SK-N-SH (cell line): Measurements from ENCODE around the gene PDZD2.

Source experiments
- GABPA ChIP-seq: IDR thresholded peaks from 2 replicates; pipeline ENCODE4 v1.4.0; 2012; ENCODE audit warnings: low read depth, mild to moderate bottlenecking
- JUND ChIP-seq: IDR thresholded peaks from 2 replicates; pipeline ENCODE4 v1.4.0; 2012
- TEAD4 ChIP-seq: IDR thresholded peaks from 2 replicates; pipeline ENCODE4 v1.4.0; 2012; ENCODE audit warnings: mild to moderate bottlenecking, borderline replicate concordance; ENCODE audit not compliant: insufficient read depth
- TF ChIP-seq, protein P1 (sequence below): IDR thresholded peaks from 2 replicates; pipeline ENCODE4 v1.4.0; 2012; ENCODE audit warnings: low read depth, borderline replicate concordance
- TF ChIP-seq, protein P2 (sequence below): fragments of 200-600 bp; sonication (generic); IDR thresholded peaks from 2 replicates; pipeline ENCODE4 v1.6.1; 2017; ENCODE audit warnings: antibody characterized with exemption, mild to moderate bottlenecking, moderate library complexity

DNA sequence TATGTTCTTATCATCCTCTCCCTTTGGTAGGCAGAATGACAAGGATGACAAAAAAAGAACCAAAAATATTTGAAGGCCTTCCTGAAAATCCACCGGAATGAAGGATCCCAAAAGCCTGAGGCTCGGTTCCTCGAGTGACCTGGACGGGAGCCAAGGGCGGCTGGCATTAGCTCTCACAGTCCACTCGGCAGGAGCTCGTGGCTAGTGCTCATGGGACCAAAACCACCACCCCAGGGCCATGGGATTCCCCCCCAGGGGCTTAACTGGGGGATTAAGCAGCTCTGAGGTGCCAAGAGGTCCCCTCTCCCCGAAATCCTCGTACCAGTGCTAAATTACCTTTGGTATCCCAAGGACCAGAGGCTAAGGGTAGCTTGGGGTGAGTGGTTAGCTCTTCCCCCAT is 586 bp upstream of the PDZD2 start:
- TF ChIP-seq, protein P1, sequence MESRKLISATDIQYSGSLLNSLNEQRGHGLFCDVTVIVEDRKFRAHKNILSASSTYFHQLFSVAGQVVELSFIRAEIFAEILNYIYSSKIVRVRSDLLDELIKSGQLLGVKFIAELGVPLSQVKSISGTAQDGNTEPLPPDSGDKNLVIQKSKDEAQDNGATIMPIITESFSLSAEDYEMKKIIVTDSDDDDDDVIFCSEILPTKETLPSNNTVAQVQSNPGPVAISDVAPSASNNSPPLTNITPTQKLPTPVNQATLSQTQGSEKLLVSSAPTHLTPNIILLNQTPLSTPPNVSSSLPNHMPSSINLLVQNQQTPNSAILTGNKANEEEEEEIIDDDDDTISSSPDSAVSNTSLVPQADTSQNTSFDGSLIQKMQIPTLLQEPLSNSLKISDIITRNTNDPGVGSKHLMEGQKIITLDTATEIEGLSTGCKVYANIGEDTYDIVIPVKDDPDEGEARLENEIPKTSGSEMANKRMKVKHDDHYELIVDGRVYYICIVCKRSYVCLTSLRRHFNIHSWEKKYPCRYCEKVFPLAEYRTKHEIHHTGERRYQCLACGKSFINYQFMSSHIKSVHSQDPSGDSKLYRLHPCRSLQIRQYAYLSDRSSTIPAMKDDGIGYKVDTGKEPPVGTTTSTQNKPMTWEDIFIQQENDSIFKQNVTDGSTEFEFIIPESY, result no peak
- TF ChIP-seq, protein P2, sequence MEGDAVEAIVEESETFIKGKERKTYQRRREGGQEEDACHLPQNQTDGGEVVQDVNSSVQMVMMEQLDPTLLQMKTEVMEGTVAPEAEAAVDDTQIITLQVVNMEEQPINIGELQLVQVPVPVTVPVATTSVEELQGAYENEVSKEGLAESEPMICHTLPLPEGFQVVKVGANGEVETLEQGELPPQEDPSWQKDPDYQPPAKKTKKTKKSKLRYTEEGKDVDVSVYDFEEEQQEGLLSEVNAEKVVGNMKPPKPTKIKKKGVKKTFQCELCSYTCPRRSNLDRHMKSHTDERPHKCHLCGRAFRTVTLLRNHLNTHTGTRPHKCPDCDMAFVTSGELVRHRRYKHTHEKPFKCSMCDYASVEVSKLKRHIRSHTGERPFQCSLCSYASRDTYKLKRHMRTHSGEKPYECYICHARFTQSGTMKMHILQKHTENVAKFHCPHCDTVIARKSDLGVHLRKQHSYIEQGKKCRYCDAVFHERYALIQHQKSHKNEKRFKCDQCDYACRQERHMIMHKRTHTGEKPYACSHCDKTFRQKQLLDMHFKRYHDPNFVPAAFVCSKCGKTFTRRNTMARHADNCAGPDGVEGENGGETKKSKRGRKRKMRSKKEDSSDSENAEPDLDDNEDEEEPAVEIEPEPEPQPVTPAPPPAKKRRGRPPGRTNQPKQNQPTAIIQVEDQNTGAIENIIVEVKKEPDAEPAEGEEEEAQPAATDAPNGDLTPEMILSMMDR, result no peak
- TF ChIP-seq GABPA (no peak), JUND (no peak), TEAD4 (no peak)
